ENCODE measurements around the gene MLPH.

MLPH gene

GRCh38 chr2:237601453-237602116 lies 114.5 kb downstream of the MLPH start:
- no peak for DNase-seq (ENCODE audit: low read depth in 2 of 2)

GRCh38 chr2:237602409-237602808 lies 115.4 kb downstream of the MLPH start:
- no peak for DNase-seq (ENCODE audit: low read depth in 2 of 2)

GRCh38 chr2:237603049-237603717 lies 116.1 kb downstream of the MLPH start:
- DNase-seq (ENCODE audit: low read depth in 2 of 2), result no peak

- peak in 1 of 2 donors; percentile 36 for DNase-seq (ENCODE audit: low read depth in 2 of 2)
Measured at GRCh38 chr2:237603718-237604362, 116.8 kb downstream of the MLPH start.

- no peak for DNase-seq (ENCODE audit: low read depth in 2 of 2)
Measured at GRCh38 chr2:237604391-237604790, 117.3 kb downstream of the MLPH start.
